Measurements from ENCODE around the gene HECTD2. TPM values are rescaled to one million over a fixed set of nuclear protein-coding genes. Genes with fewer than 3 reads are reported as not detected.

The HECTD2 gene
- total and polyA plus RNA-seq, 2 of the 8 experiments (the other 6 are each of a cell fraction or from before 2014, with no cell fraction given), result 5.7 to 11.9 TPM

- no peak for FAIRE-seq
- TF ChIP-seq SUZ12 (IDR thresholded peaks at IDR 0.05; ENCODE audit: low read length) (no peak), POLR2A (IDR thresholded peaks at IDR 0.05; ENCODE audit: control extremely low read depth in 1 of 2, low read depth in 2 of 2, low read length in 2 of 2) (no peak), GTF2F1 (IDR thresholded peaks at IDR 0.05; ENCODE audit: borderline replicate concordance, low read depth, low read length) (no peak), NRF1 (IDR thresholded peaks at IDR 0.05; ENCODE audit: low read depth, low read length) (no peak), CHD2 (IDR thresholded peaks at IDR 0.05; ENCODE audit: low read length) (no peak), SAP30 (IDR thresholded peaks at IDR 0.05; ENCODE audit: insufficient read depth, insufficient replicate concordance, low read length) (no peak), CREB1 (IDR thresholded peaks at IDR 0.05) (no peak), RNF2 (IDR thresholded peaks at IDR 0.05; ENCODE audit: borderline replicate concordance, low read depth, low read length, missing control alignments, poor library complexity, severe bottlenecking) (no peak), SIRT6 (IDR thresholded peaks at IDR 0.05; ENCODE audit: low read length) (no peak), YY1 (IDR thresholded peaks at IDR 0.05; ENCODE audit: low read depth, low read length) (no peak), SP2 (IDR thresholded peaks at IDR 0.05; ENCODE audit: low read length) (no peak), BRCA1 (IDR thresholded peaks at IDR 0.05; ENCODE audit: low read depth, low read length) (no peak), KDM4A (IDR thresholded peaks at IDR 0.05; ENCODE audit: low read depth, low read length, severe bottlenecking) (no peak)
- TF ChIP-seq, protein P1, sequence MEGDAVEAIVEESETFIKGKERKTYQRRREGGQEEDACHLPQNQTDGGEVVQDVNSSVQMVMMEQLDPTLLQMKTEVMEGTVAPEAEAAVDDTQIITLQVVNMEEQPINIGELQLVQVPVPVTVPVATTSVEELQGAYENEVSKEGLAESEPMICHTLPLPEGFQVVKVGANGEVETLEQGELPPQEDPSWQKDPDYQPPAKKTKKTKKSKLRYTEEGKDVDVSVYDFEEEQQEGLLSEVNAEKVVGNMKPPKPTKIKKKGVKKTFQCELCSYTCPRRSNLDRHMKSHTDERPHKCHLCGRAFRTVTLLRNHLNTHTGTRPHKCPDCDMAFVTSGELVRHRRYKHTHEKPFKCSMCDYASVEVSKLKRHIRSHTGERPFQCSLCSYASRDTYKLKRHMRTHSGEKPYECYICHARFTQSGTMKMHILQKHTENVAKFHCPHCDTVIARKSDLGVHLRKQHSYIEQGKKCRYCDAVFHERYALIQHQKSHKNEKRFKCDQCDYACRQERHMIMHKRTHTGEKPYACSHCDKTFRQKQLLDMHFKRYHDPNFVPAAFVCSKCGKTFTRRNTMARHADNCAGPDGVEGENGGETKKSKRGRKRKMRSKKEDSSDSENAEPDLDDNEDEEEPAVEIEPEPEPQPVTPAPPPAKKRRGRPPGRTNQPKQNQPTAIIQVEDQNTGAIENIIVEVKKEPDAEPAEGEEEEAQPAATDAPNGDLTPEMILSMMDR (IDR thresholded peaks at IDR 0.05; ENCODE audit: control extremely low read depth in 1 of 3, insufficient read depth in 1 of 3, low read depth in 1 of 3, low read length in 3 of 3), result no peak
Measured at GRCh38 chr10:91555455-91555854, 145.3 kb downstream of the HECTD2 start.

More at GRCh38 chr10:91555455-91555854, 145.3 kb downstream of the HECTD2 start:
- H3K18ac ChIP-seq (ENCODE audit: extremely low read depth, low read length), result no peak overlapping the region
- no peak overlapping the region for H3K4ac ChIP-seq (replicated peaks; ENCODE audit: insufficient read length, low read depth, low read length)
- no peaks in the 10 kb centered on the region for H3K79me2 ChIP-seq (ENCODE audit: control insufficient read depth in 1 of 2, insufficient read depth in 2 of 2, low read length in 2 of 2)
- no peaks in the 10 kb centered on the region; a peak in 2 of 7 replicates for H3K4me1 ChIP-seq (replicated peaks in 1 of 4; ENCODE audit: control insufficient read depth in 3 of 4, insufficient read depth in 4 of 4, low read length in 3 of 4)
- no peak overlapping the region for H3K4me2 ChIP-seq (ENCODE audit: insufficient read depth in 1 of 2, low read depth in 2 of 2, low read length in 2 of 2)
- H4K91ac ChIP-seq (replicated peaks; ENCODE audit: insufficient read length, low read length), result no peak overlapping the region
- no peak overlapping the region for H3K9ac ChIP-seq (replicated peaks in 1 of 4; ENCODE audit: extremely low read depth in 1 of 4, low read depth in 3 of 4, low read length in 3 of 4)
- H4K5ac ChIP-seq (ENCODE audit: insufficient read length, low read depth, low read length), result no peak overlapping the region
- H2BK120ac ChIP-seq (replicated peaks; ENCODE audit: low read depth, low read length), result no peak overlapping the region
- H2AFZ ChIP-seq (ENCODE audit: low read length), result peak overlapping the region; percentile 31; the same call in 1 of the 2 replicates
- no peaks in the 10 kb centered on the region for H4K20me1 ChIP-seq (replicated peaks in 1 of 2; ENCODE audit: control insufficient read depth in 1 of 2, insufficient read depth in 2 of 2, low read length in 2 of 2)
- no peak for DNase-seq (ENCODE audit: low read depth in 1 of 2, low spot score in 2 of 2)
- no peak overlapping the region for H3K4me3 ChIP-seq (ENCODE audit: extremely low read depth in 1 of 4, insufficient read depth in 2 of 4, low read depth in 3 of 4, low read length in 4 of 4)
- H2BK12ac ChIP-seq (ENCODE audit: low read depth, low read length), result no peak overlapping the region
- H3K23me2 ChIP-seq (ENCODE audit: low read depth, low read length), result no peaks in the 10 kb centered on the region
- H4K8ac ChIP-seq (ENCODE audit: extremely low read depth, insufficient read depth, low read length), result no peak overlapping the region
- H3K79me1 ChIP-seq (ENCODE audit: low read depth, low read length), result no peaks in the 10 kb centered on the region
- POLR2A ChIA-PET (ENCODE audit: partially characterized antibody), result no interaction called here
- H3K56ac ChIP-seq (replicated peaks; ENCODE audit: insufficient read length, low read depth, low read length), result no peak overlapping the region
- no peak overlapping the region for H2BK15ac ChIP-seq (ENCODE audit: low read length)
- no peaks in the 10 kb centered on the region for H3K27me3 ChIP-seq (replicated peaks in 1 of 4; ENCODE audit: control insufficient read depth in 3 of 4, extremely low read depth in 1 of 4, insufficient read depth in 3 of 4, low read length in 3 of 4)
- H2BK5ac ChIP-seq (ENCODE audit: low read depth, low read length), result no peak overlapping the region
- H3K36me3 ChIP-seq (ENCODE audit: control insufficient read depth in 2 of 4, insufficient read depth in 4 of 4, low read length in 3 of 4), result no peaks in the 10 kb centered on the region
- CTCF ChIA-PET (ENCODE audit: partially characterized antibody), result interaction anchor here (1.1 to 5.2 kb wide), 3 partner anchors 10 to 78 kb away, joined by 3 to 82 read pairs (median 4); partner anchors contain the start of gene PPP1R3C
- no peak overlapping the region for H2AK5ac ChIP-seq (ENCODE audit: low read depth, low read length)
- no peak overlapping the region for H3K27ac ChIP-seq (ENCODE audit: low read depth, low read length)
- no peak overlapping the region for H3K14ac ChIP-seq (ENCODE audit: insufficient read length)
- H2BK20ac ChIP-seq (ENCODE audit: low read length), result no peak overlapping the region
- no peak overlapping the region for H3K23ac ChIP-seq (ENCODE audit: insufficient read length)
- no peaks in the 10 kb centered on the region for H3K9me3 ChIP-seq (ENCODE audit: insufficient read depth in 2 of 2, low read depth in 1 of 2, low read length in 1 of 2)

Measured in H1 (cell line).